Activated CD4-positive, alpha-beta T cell treated with anti-CD3 and anti-CD28 coated beads, Interleukin-10, Interleukin-2, amounts not matched to agents 100 ng/mL and 50 ng/mL, durations not matched to agents 16 hours and 8 hours (primary cell): ENCODE measurements around the gene PTGR1.
A peak's percentile ranks its signal among the peaks of the same experiment; 100 is the strongest.
"Not testable (repeated sequence)": the region's sequence is repeated elsewhere in the genome, so short reads cannot be mapped to it uniquely, and the experiment has no call there.

Experiments
- DNase-seq: peaks from one replicate; pipeline ENCODE4 v3.0.0-alpha.2; 2020

The PTGR1 gene

GRCh38 chr9:111610845-111611244 is 11.4 kb upstream of the PTGR1 start:
- no peak for DNase-seq

- no peak for DNase-seq
These were observed 10.7 kb upstream of the PTGR1 start for GRCh38 chr9:111610149-111610548.

DNA sequence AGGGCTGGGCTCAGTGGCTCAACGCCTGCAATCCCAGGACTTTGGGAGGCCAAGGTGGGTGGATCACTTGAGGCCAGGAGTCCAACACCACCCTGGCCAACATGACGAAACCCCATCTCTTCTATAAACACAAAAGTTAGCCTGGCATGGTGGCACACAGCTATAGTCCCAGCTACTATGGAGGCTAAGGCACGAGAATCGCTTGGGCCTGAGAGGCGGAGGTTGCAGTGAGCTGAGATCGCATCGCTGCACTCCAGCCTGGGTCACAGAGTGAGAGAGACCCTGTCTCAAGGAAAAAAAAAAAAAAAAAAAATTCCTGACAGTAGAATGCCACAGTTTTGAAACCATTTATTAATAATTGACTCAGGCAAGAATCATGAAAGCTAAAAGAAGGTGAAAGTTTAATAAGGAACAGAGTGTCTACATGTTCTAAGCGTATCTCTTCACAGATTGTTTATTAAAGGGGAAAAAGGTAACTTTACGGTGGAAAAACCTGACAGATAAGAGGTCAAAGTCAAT is 5.7 kb upstream of the PTGR1 start:
- DNase-seq = no peak

DNA sequence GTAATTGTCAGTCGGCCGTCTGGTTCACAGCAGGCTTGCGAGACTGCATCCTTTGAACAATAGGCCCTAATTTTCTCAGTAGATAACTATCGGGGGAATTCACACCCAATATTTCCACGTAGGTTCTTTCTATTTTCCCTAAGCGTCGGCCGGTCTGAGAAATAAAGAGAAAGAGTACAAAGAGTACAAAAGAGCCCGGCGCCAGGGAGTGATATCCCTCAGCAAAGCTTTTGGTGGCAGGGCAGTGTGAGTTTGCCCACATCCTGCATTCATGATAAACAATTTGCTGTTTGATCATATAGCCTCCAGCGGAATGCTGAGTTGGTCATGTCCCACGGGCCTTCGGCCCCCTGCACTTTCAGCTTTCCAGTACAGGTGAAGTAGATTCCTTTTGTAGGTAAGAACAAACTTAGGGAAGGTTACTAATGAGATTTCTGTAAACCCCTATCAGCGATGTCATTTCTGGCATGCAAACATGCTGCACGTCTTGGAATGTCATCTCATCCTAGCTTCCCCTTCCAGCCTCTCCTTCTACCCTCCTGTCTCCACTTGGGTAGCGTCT is 4.7 kb upstream of the PTGR1 start:
- DNase-seq = no peak

DNA sequence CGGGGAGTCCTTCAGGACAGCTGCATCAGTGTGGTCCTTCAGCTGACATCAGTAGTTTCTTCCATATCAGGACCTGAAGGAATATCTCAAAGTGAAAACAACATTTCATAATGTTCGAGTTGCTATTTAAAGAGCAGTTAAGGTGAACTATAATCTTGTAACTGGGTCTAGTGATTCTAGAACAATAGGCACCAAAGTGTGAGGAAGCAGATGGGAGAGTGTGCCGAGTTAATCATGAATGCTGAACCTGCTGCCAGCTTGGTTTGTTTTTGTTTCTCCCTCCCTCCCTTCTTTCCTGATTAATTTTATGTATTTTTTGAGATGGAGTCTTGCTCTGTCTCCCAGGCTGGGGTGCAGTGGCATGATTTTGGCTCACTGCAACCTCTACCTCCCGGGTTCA is 3.6 kb upstream of the PTGR1 start:
- DNase-seq = no peak

- no peak for DNase-seq
These were observed 2.0 kb upstream of the PTGR1 start for GRCh38 chr9:111601237-111602018.

GRCh38 chr9:111599955-111600343 is 502 bp upstream of the PTGR1 start:
- DNase-seq = no peak

DNA sequence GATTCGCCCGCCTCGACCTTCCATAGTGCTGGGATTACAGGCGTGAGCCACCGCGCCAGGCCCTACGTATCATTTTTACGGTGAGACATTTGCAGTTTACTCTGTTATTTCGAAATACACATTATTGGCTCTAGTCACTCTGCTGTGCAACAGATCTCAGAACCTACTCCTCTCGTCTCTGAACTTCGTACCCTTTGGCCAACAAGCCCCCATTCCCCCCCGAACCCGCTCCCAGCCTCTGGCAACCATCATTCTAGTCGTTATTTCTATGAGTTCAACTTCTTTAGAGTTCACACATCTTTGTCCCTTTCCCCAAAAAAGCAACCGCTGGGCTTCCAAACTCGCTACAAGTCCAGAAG is 735 bp downstream of the PTGR1 start:
- peak; percentile 14 for DNase-seq

DNA sequence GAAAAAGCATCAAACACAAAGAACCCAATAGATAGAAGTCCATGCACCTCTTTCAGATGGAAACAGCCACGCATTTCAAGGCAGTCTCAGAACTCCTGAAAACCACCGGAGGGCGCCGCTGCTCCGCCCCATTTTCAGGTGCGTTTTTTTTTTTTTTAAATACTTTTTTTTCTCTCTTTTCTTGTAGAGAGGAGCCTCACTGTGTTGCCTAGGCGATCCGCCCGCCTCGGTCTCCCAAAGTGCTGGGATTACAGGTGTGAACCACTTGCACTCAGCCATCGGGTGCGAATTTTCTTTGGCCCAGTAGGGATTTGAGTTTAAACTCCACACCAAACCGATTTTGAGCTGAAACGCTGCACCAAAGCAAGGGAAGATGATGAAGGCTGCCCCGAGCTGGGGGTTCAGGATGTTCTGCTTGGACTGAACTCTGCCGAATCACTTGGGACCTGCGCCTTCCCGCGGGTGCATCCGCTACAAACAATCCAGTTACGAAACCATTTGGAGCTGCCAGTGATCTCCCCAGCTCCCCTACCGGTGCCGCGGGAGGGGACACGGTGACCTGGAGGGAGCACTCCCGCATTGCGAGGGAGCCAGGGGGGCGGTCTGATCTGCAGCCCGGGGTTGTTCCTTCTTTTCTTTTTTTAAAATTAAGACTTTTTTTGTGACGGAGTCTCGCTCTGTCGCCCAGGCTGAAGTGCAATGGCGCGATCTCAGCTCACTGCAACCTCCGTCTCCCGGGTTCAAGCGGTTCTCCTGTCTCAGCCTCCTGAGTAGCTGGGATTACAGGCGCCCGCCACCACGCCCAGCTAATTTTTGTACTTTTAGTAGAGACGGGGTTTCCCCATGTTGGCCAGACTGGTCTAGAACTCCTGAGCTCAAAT is 1.4 kb downstream of the PTGR1 start:
- DNase-seq = peak; percentile 55

- DNase-seq = no peak
These were observed 10.6 kb downstream of the PTGR1 start for GRCh38 chr9:111588846-111589245.

- DNase-seq = no peak
These were observed 13.1 kb downstream of the PTGR1 start for GRCh38 chr9:111586378-111586777.

DNA sequence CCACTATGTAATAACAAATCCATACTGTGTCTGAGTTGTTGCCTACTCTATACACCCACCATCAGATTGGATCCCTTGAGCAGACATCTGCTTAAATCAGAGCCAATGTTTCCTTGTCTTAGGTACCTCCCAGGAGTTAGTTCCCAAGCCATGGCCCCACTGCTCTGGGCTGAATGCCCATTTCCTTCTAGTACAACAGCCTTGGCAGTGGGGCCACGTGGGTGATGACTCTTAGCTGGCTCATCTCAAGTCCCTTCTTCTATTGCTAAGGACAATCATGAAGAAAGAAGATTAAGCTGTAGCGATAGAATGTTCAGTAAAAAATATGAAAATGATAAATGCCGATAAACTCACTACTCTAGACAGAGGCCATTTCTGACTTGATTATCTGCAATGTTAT is 16.6 kb downstream of the PTGR1 start:
- no peak for DNase-seq

- no peak for DNase-seq
These were observed 26.4 kb downstream of the PTGR1 start for GRCh38 chr9:111572950-111573604.

- not testable (repeated sequence) for DNase-seq
These were observed 31.3 kb downstream of the PTGR1 start for GRCh38 chr9:111568127-111568526.

DNA sequence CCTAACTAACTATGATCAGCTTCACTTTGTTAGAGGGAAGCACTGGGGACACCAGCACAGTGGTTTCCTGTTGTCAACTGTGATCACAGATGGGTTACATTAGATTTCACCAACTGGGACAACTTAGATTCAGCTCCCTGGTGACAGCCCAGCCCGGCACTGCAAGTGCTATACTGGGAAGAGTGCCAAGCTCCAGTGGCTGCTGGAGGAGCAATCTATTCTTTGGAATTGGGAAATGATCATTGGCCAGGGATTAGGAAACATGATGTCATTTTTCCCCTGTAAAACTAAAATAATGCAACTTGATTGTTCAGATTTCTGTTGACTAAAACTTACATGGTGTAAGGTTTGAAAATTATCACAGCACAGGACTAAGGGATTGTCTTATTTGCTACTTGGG is 33.2 kb downstream of the PTGR1 start:
- no peak for DNase-seq

- DNase-seq = no peak
These were observed 38.2 kb downstream of the PTGR1 start for GRCh38 chr9:111561165-111561719.

DNA sequence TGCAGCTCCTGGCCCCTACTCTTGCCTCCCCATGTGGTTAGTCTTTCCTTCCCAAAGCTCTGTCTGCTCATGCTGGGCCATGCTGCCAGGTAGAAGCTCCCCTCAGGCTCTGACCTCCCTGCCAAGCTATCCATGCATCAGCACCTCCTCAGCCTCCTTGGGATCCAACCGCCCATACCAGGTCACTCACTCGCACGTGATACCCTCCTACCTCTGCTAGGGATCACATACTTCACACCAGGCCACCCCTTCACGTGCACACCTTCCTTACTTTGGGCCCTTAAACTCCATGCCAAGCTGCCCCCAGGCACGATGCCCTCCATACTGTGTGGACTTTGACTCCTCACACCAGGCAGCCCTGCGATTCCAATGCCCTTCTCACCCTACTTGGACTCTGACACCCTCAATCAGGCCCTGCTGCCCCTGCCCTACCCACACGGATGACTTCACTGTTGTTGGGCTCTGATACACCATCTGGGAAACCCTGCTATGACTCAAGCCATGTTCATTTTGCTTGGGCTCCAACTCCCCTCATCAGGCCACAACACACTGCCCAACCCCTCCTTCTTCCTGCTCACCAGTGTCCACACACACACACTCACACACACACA is 40.3 kb downstream of the PTGR1 start:
- no peak for DNase-seq

- DNase-seq = not testable (repeated sequence)
These were observed 44.0 kb downstream of the PTGR1 start for GRCh38 chr9:111555425-111555824.

DNA sequence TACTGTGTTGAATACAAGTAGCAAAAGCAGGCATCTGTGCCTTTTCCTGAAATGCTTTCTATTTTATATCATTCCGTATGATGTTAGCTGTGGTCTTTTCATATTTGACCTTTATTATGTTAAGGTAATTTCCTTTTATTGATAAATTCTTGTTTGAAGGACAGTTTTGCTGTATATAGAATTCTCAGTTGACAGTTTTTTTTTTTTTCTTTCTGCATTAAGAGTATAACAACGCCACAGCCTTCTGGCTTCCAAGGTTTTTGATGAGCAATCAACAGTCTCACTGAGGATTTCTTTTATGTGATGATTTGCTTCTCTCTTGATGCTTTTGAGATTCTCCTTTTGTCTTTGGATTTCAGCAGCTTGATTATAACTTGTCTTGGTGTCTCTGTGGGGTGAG is 50.8 kb downstream of the PTGR1 start:
- DNase-seq = no peak

- DNase-seq = no peak
These were observed 56.8 kb downstream of the PTGR1 start for GRCh38 chr9:111542497-111543254.

GRCh38 chr9:111533099-111533790 is 66.2 kb downstream of the PTGR1 start:
- DNase-seq = no peak
